Stimulated activated CD4-positive, alpha-beta T cell treated with anti-CD3 and anti-CD28 coated beads, TNF-alpha, amount 100 ng/mL, for 48 hours (primary cell): ENCODE measurements around the gene ASTN1.

Source experiments
- DNase-seq, 3 donors: peaks; one replicate each; pipeline ENCODE4 v3.0.0-alpha.2; 2020; ENCODE audit warnings: low read depth in 3 of 3

The ASTN1 gene

GRCh38 chr1:176993587-176993986, 170.9 kb downstream of the ASTN1 start:
- no peak for DNase-seq

GRCh38 chr1:176989754-176990153, 174.8 kb downstream of the ASTN1 start:
- no peak for DNase-seq

GRCh38 chr1:176989023-176989422, 175.5 kb downstream of the ASTN1 start:
- DNase-seq, result no peak

- DNase-seq, result no peak
These were observed 177.5 kb downstream of the ASTN1 start for GRCh38 chr1:176987016-176987415.

- no peak for DNase-seq
These were observed 180.8 kb downstream of the ASTN1 start for GRCh38 chr1:176983731-176984130.

GRCh38 chr1:176976771-176977170, 187.7 kb downstream of the ASTN1 start:
- DNase-seq, result no peak

GRCh38 chr1:176976225-176976624, 188.3 kb downstream of the ASTN1 start:
- no peak for DNase-seq

GRCh38 chr1:176964687-176965086, 199.8 kb downstream of the ASTN1 start:
- DNase-seq, result no peak

GRCh38 chr1:176963181-176963580, 201.3 kb downstream of the ASTN1 start:
- no peak for DNase-seq

GRCh38 chr1:176961678-176962077, 202.8 kb downstream of the ASTN1 start:
- no peak for DNase-seq

GRCh38 chr1:176959191-176959820, 205.2 kb downstream of the ASTN1 start:
- DNase-seq, result no peak

GRCh38 chr1:176957603-176958002, 206.9 kb downstream of the ASTN1 start:
- no peak for DNase-seq

- DNase-seq, result no peak
These were observed 210.3 kb downstream of the ASTN1 start for GRCh38 chr1:176954242-176954641.

- DNase-seq, result no peak
These were observed 213.7 kb downstream of the ASTN1 start for GRCh38 chr1:176950736-176951324.

- DNase-seq, result peak; percentile 1 to 7 (median 2)
These were observed 215.4 kb downstream of the ASTN1 start for GRCh38 chr1:176949033-176949662.

- DNase-seq, result no peak
These were observed 219.9 kb downstream of the ASTN1 start for GRCh38 chr1:176944606-176945005.

- no peak for DNase-seq
These were observed 220.7 kb downstream of the ASTN1 start for GRCh38 chr1:176943783-176944182.

- DNase-seq, result no peak
These were observed 222.2 kb downstream of the ASTN1 start for GRCh38 chr1:176942346-176942745.

- DNase-seq, result no peak
These were observed 224.5 kb downstream of the ASTN1 start for GRCh38 chr1:176939993-176940392.

GRCh38 chr1:176938375-176938774, 226.1 kb downstream of the ASTN1 start:
- no peak for DNase-seq

GRCh38 chr1:176934370-176934769, 230.1 kb downstream of the ASTN1 start:
- DNase-seq, result no peak

- DNase-seq, result no peak
These were observed 232.1 kb downstream of the ASTN1 start for GRCh38 chr1:176932114-176933104.
